Brain microvascular endothelial cell (primary cell): ENCODE measurements around the gene AQP6.

Experiments used
- DNase-seq: peaks from one replicate; pipeline ENCODE4 v3.0.0-alpha.2; 2020
- H3K27ac ChIP-seq: fragments of 250-450 bp; sonication (Bioruptor Pico); 2 replicates; pipeline ENCODE4 v1.5.1; 2020; ENCODE audit warnings: mild to moderate bottlenecking, moderate library complexity
- H3K27me3 ChIP-seq: fragments of 250-450 bp; sonication (Bioruptor Pico); replicated peaks from 2 replicates; pipeline ENCODE4 v1.5.1; 2020; ENCODE audit warnings: mild to moderate bottlenecking
- H3K36me3 ChIP-seq: fragments of 250-450 bp; sonication (Bioruptor Pico); replicated peaks from 2 replicates; pipeline ENCODE4 v1.5.1; 2020; ENCODE audit warnings: mild to moderate bottlenecking
- H3K4me3 ChIP-seq: 2 replicates; pipeline ENCODE4 v1.5.1; 2011; ENCODE audit warnings: low read depth, mild to moderate bottlenecking, control low read depth, low read length, moderate library complexity
- CTCF ChIP-seq: IDR thresholded peaks from 2 replicates; pipeline ENCODE4 v1.5.1; 2011; ENCODE audit warnings: low read depth, mild to moderate bottlenecking, moderate library complexity, low read length, control low read depth, inconsistent platforms; ENCODE audit errors: missing control alignments
- in situ Hi-C: cut with HindIII; loops from 2 replicates; pipeline ENCODE4 v1.10.0; 2017; ENCODE audit warnings: low sequenced_read_pairs, low pct_ligation_motif_present

AQP6 gene

GRCh38 chr12:49941556-49942511 lies 30.9 kb upstream of the AQP6 start:
- DNase-seq: no peak
- no peak overlapping the region for H3K27ac ChIP-seq
- no peak overlapping the region for H3K4me3 ChIP-seq
- TF ChIP-seq CTCF: no peak
- in situ Hi-C loops: no loop called here
- H3K36me3 ChIP-seq: no peaks in the 10 kb centered on the region
- H3K27me3 ChIP-seq: no peaks in the 10 kb centered on the region

DNA sequence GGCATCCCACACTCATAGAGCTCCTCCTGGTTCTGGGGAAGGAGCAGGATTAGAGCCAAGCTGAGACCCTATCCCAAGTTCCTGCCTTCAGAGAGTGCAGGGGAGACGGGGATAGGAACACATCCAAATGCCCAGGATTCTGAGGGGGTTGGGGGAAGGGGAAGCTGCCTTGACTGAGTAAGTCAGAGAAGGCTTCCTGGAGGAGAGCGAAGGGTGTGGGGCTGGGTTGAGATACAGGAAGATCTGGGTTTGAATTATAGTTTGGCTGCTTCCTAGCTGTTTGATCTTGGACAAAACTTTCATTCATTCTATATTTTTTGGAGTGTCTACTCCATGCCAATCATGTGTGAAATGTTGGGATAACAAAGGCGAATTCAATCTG lies 30.2 kb upstream of the AQP6 start:
- no peak for TF ChIP-seq CTCF
- Histone ChIP-seq H3K4me3 (no peak overlapping the region), H3K27ac (no peak overlapping the region), H3K36me3 (no peaks in the 10 kb centered on the region), H3K27me3 (no peaks in the 10 kb centered on the region)
- in situ Hi-C loops: no loop called here
- no peak for DNase-seq

- H3K27me3 ChIP-seq: no peaks in the 10 kb centered on the region
- in situ Hi-C loops: no loop called here
- no peak overlapping the region for H3K4me3 ChIP-seq
- no peak overlapping the region for H3K27ac ChIP-seq
- TF ChIP-seq CTCF: no peak
- no peak for DNase-seq
- H3K36me3 ChIP-seq: no peaks in the 10 kb centered on the region
These were observed 29.7 kb upstream of the AQP6 start for GRCh38 chr12:49942921-49943624.

DNA sequence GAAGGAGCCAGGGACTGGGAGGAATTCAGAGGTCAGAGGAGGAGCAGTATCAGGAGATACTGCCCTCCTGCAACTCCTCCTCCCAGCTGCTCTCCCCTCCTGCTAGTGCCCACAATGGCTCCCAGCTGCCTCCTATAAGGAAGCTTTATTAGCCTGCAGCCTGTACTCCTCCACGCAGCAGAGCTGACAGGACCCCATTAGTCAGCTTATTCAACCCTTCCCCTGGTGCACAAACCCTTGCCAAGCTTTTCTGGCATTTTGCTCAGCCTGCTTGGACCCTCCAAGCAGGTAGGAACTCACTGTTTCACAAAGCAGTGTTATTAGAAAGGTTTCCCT lies 29.2 kb upstream of the AQP6 start:
- in situ Hi-C loops: no loop called here
- H3K27me3 ChIP-seq: no peaks in the 10 kb centered on the region
- TF ChIP-seq CTCF: no peak
- DNase-seq: no peak
- no peaks in the 10 kb centered on the region for H3K36me3 ChIP-seq
- H3K27ac ChIP-seq: no peak overlapping the region
- no peak overlapping the region for H3K4me3 ChIP-seq

- Histone ChIP-seq H3K27ac (no peak overlapping the region), H3K36me3 (no peaks in the 10 kb centered on the region), H3K4me3 (no peak overlapping the region), H3K27me3 (no peaks in the 10 kb centered on the region)
- no peak for DNase-seq
- in situ Hi-C loops: no loop called here
- TF ChIP-seq CTCF: no peak
These were observed 28.7 kb upstream of the AQP6 start for GRCh38 chr12:49944046-49944445.
